ENCODE data around the gene NF1.

DNA sequence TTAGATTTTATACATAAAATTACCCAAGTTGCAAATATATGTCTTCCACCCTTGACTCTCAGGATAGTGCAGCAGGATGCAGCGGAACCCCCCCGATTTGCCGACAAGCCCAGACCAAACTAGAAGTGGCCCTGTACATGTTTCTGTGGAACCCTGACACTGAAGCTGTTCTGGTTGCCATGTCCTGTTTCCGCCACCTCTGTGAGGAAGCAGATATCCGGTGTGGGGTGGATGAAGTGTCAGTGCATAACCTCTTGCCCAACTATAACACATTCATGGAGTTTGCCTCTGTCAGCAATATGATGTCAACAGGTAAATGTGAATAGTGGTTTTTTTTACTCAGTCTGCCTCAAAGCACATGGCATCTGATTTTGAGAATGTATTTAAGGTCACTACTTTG, 131.6 kb downstream of the NF1 start:
- TF ChIP-seq GABPB1 (CRISPR knock-in tag; IDR thresholded peaks at IDR 0.05) (no peak), TEAD4 (CRISPR knock-in tag; IDR thresholded peaks at IDR 0.05) (no peak), ELF4 (CRISPR knock-in tag; IDR thresholded peaks at IDR 0.05; ENCODE audit: low read depth) (no peak)
- TF ChIP-seq, protein P1, sequence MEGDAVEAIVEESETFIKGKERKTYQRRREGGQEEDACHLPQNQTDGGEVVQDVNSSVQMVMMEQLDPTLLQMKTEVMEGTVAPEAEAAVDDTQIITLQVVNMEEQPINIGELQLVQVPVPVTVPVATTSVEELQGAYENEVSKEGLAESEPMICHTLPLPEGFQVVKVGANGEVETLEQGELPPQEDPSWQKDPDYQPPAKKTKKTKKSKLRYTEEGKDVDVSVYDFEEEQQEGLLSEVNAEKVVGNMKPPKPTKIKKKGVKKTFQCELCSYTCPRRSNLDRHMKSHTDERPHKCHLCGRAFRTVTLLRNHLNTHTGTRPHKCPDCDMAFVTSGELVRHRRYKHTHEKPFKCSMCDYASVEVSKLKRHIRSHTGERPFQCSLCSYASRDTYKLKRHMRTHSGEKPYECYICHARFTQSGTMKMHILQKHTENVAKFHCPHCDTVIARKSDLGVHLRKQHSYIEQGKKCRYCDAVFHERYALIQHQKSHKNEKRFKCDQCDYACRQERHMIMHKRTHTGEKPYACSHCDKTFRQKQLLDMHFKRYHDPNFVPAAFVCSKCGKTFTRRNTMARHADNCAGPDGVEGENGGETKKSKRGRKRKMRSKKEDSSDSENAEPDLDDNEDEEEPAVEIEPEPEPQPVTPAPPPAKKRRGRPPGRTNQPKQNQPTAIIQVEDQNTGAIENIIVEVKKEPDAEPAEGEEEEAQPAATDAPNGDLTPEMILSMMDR (IDR thresholded peaks at IDR 0.05): no peak
- TF ChIP-seq, protein P2, sequence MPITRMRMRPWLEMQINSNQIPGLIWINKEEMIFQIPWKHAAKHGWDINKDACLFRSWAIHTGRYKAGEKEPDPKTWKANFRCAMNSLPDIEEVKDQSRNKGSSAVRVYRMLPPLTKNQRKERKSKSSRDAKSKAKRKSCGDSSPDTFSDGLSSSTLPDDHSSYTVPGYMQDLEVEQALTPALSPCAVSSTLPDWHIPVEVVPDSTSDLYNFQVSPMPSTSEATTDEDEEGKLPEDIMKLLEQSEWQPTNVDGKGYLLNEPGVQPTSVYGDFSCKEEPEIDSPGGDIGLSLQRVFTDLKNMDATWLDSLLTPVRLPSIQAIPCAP (CRISPR knock-in tag; IDR thresholded peaks at IDR 0.05): no peak
- TF ChIP-seq, protein P3, sequence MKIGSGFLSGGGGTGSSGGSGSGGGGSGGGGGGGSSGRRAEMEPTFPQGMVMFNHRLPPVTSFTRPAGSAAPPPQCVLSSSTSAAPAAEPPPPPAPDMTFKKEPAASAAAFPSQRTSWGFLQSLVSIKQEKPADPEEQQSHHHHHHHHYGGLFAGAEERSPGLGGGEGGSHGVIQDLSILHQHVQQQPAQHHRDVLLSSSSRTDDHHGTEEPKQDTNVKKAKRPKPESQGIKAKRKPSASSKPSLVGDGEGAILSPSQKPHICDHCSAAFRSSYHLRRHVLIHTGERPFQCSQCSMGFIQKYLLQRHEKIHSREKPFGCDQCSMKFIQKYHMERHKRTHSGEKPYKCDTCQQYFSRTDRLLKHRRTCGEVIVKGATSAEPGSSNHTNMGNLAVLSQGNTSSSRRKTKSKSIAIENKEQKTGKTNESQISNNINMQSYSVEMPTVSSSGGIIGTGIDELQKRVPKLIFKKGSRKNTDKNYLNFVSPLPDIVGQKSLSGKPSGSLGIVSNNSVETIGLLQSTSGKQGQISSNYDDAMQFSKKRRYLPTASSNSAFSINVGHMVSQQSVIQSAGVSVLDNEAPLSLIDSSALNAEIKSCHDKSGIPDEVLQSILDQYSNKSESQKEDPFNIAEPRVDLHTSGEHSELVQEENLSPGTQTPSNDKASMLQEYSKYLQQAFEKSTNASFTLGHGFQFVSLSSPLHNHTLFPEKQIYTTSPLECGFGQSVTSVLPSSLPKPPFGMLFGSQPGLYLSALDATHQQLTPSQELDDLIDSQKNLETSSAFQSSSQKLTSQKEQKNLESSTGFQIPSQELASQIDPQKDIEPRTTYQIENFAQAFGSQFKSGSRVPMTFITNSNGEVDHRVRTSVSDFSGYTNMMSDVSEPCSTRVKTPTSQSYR (CRISPR knock-in tag; IDR thresholded peaks at IDR 0.05): no peak
- TF ChIP-seq, protein P4, sequence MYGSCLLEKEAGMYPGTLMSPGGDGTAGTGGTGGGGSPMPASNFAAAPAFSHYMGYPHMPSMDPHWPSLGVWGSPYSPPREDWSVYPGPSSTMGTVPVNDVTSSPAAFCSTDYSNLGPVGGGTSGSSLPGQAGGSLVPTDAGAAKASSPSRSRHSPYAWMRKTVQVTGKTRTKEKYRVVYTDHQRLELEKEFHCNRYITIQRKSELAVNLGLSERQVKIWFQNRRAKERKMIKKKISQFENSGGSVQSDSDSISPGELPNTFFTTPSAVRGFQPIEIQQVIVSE (CRISPR knock-in tag; IDR thresholded peaks at IDR 0.05; ENCODE audit: borderline replicate concordance): no peak
